Stimulated activated CD4-positive, alpha-beta T cell treated with anti-CD3 and anti-CD28 coated beads, TNF-alpha, amount 100 ng/mL, for 4 hours (primary cell): ENCODE measurements around the gene LPAR2.
"Not testable (repeated sequence)": the region's sequence is repeated elsewhere in the genome, so short reads cannot be mapped to it uniquely, and the experiment has no call there.

Experiments
- DNase-seq, 3 experiments: peaks; one replicate each; pipeline ENCODE4 v3.0.0-alpha.2; 2020; ENCODE audit warnings: low read depth in 3 of 3

LPAR2 gene

GRCh38 chr19:19627621-19628500 is at the start of gene LPAR2:
Gene LPAR2, minus strand, starts transcription at chr19:19628220. Its CDS starts 945 bp downstream, at chr19:19627275.
- peak; percentile 61 to 70 (median 65) for DNase-seq

GRCh38 chr19:19677579-19677978 is 49.6 kb upstream of the LPAR2 start:
- DNase-seq: no peak

- DNase-seq: no peak
These were observed 46.3 kb upstream of the LPAR2 start for GRCh38 chr19:19674315-19674714.

- DNase-seq: no peak
These were observed 44.8 kb upstream of the LPAR2 start for GRCh38 chr19:19672816-19673215.

GRCh38 chr19:19670070-19670551 is 42.1 kb upstream of the LPAR2 start:
- no peak for DNase-seq

- peak; percentile 87 to 88 (median 87) for DNase-seq
These were observed 40.4 kb upstream of the LPAR2 start, which contains the start of gene ZNF101 for GRCh38 chr19:19668230-19669012. Gene ZNF101, plus strand, starts transcription at chr19:19668839. Its CDS starts 125 bp downstream, at chr19:19668964.

- DNase-seq: not testable (repeated sequence)
These were observed 37.5 kb upstream of the LPAR2 start for GRCh38 chr19:19665420-19665948.

- peak; percentile 82 to 90 (median 86) for DNase-seq
These were observed 35.5 kb upstream of the LPAR2 start, which contains the start of gene ATP13A1 for GRCh38 chr19:19663256-19664120. Gene ATP13A1, minus strand, starts transcription at chr19:19663676. Its CDS starts 10 bp downstream, at chr19:19663666.

- no peak for DNase-seq
These were observed 34.8 kb upstream of the LPAR2 start for GRCh38 chr19:19662871-19663255.

- DNase-seq: no peak
These were observed 34.3 kb upstream of the LPAR2 start for GRCh38 chr19:19662344-19662743.

GRCh38 chr19:19661675-19662251 is 33.7 kb upstream of the LPAR2 start:
- DNase-seq: no peak

GRCh38 chr19:19661141-19661674 is 33.2 kb upstream of the LPAR2 start:
- no peak for DNase-seq

- no peak for DNase-seq
These were observed 31.7 kb upstream of the LPAR2 start for GRCh38 chr19:19659646-19660245.

- DNase-seq: no peak
These were observed 29.4 kb upstream of the LPAR2 start for GRCh38 chr19:19657397-19657783.

- DNase-seq: no peak
These were observed 28.7 kb upstream of the LPAR2 start for GRCh38 chr19:19656451-19657396.

GRCh38 chr19:19655641-19656343 is 27.8 kb upstream of the LPAR2 start:
- no peak for DNase-seq

- DNase-seq: no peak
These were observed 27.1 kb upstream of the LPAR2 start for GRCh38 chr19:19655051-19655594.

- DNase-seq: no peak
These were observed 26.4 kb upstream of the LPAR2 start for GRCh38 chr19:19654441-19654840.
